NCI-H146 (cell line): ENCODE results near the gene GNG5.
"Not testable (repeated sequence)": the region's sequence is repeated elsewhere in the genome, so short reads cannot be mapped to it uniquely, and the experiment has no call there.

Experiments
- DNase-seq: peaks from one replicate; lab custom pipeline; 2025; lab: John Stamatoyannopoulos, UW

The GNG5 gene

GRCh38 chr1:84488107-84488506, 18.3 kb downstream of the GNG5 start:
- DNase-seq = no peak

GRCh38 chr1:84481317-84481716, 25.1 kb downstream of the GNG5 start:
- no peak for DNase-seq

GRCh38 chr1:84480650-84481049, 25.7 kb downstream of the GNG5 start:
- no peak for DNase-seq

GRCh38 chr1:84479998-84480397, 26.4 kb downstream of the GNG5 start:
- no peak for DNase-seq

GRCh38 chr1:84478876-84479868, 27.2 kb downstream of the GNG5 start, which contains the start of gene RPF1:
RPF1 (plus strand) TSS chr1:84479266; CDS start chr1:84479282, 16 bp downstream.
- DNase-seq = peak; percentile 79

- no peak for DNase-seq
Observed at GRCh38 chr1:84476225-84476624, 30.2 kb downstream of the GNG5 start.

GRCh38 chr1:84467298-84467697, 39.1 kb downstream of the GNG5 start:
- DNase-seq = no peak

GRCh38 chr1:84462118-84462517, 44.3 kb downstream of the GNG5 start:
- DNase-seq = no peak

GRCh38 chr1:84452436-84452835, 53.9 kb downstream of the GNG5 start:
- no peak for DNase-seq

- no peak for DNase-seq
Observed at GRCh38 chr1:84450910-84451309, 55.5 kb downstream of the GNG5 start.

- DNase-seq = not testable (repeated sequence)
Observed at GRCh38 chr1:84448704-84449103, 57.7 kb downstream of the GNG5 start.
